ENCODE results near the gene IVD. TPM values are rescaled to one million over a fixed set of nuclear protein-coding genes. Genes with fewer than 3 reads are reported as not detected.
A peak's percentile ranks its signal among the peaks of the same experiment; 100 is the strongest.
"Not testable (repeated sequence)": the region's sequence is repeated elsewhere in the genome, so short reads cannot be mapped to it uniquely, and the experiment has no call there.

Gene IVD
- total RNA-seq, 1 donor from 2014 or later: 86.6 TPM

GRCh38 chr15:40452296-40453090 lies 46.9 kb downstream of the IVD start:
- H3K9me3 Mint-ChIP-seq: no peaks in the 10 kb centered on the region
- H3K4me3 Mint-ChIP-seq: no peak overlapping the region
- no peak for DNase-seq (ENCODE audit: extremely low spot score, unreplicated experiment)
- H3K36me3 Mint-ChIP-seq: no peaks in the 10 kb centered on the region
- no peaks in the 10 kb centered on the region for H3K27me3 Mint-ChIP-seq
- peaks cover 45% of the 10 kb centered on the region for H3K4me1 Mint-ChIP-seq (ENCODE audit: unreplicated experiment)
- H3K27ac Mint-ChIP-seq: peak overlapping the region; percentile 18
- TF ChIP-seq, protein P1, sequence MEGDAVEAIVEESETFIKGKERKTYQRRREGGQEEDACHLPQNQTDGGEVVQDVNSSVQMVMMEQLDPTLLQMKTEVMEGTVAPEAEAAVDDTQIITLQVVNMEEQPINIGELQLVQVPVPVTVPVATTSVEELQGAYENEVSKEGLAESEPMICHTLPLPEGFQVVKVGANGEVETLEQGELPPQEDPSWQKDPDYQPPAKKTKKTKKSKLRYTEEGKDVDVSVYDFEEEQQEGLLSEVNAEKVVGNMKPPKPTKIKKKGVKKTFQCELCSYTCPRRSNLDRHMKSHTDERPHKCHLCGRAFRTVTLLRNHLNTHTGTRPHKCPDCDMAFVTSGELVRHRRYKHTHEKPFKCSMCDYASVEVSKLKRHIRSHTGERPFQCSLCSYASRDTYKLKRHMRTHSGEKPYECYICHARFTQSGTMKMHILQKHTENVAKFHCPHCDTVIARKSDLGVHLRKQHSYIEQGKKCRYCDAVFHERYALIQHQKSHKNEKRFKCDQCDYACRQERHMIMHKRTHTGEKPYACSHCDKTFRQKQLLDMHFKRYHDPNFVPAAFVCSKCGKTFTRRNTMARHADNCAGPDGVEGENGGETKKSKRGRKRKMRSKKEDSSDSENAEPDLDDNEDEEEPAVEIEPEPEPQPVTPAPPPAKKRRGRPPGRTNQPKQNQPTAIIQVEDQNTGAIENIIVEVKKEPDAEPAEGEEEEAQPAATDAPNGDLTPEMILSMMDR (conservative IDR thresholded peaks at IDR 0.05): no peak

GRCh38 chr15:40453941-40454340 lies 48.3 kb downstream of the IVD start:
- not testable (repeated sequence) for H3K9me3 Mint-ChIP-seq; H3K27me3 Mint-ChIP-seq; H3K4me3 Mint-ChIP-seq; H3K36me3 Mint-ChIP-seq; H3K27ac Mint-ChIP-seq; DNase-seq (ENCODE audit: extremely low spot score, unreplicated experiment)
- peaks cover 45% of the 10 kb centered on the region for H3K4me1 Mint-ChIP-seq (ENCODE audit: unreplicated experiment)

GRCh38 chr15:40454904-40455391 lies 49.4 kb downstream of the IVD start:
- Mint-ChIP-seq H3K9me3 (no peaks in the 10 kb centered on the region), H3K36me3 (no peaks in the 10 kb centered on the region), H3K4me3 (no peak overlapping the region), H3K4me1 (ENCODE audit: unreplicated experiment) (peaks cover 40% of the 10 kb centered on the region), H3K27me3 (no peaks in the 10 kb centered on the region), H3K27ac (peak overlapping the region; percentile 23)
- TF ChIP-seq, protein P1 (conservative IDR thresholded peaks at IDR 0.05): no peak
- DNase-seq (ENCODE audit: extremely low spot score, unreplicated experiment): no peak

DNA sequence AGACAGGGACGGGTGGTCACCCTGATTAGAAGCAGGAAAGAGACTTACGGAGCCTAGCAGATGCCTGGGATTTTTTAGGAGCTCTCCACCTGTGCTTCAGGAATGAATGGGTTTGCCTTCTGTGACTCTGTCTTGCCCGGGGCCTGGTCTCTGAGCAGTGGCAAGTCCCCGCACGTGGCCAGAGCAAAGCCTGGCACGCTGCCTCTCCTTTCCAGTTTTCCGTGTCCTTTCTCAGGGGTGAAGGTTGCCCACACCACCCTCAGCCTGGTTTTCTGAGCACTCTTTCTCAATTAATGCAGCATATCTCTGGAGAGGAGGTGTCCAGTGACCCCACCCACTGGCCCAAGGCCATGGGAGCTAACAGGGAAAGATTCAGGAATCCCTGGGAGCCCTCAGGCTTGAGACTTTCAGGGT lies 50.7 kb downstream of the IVD start:
- Mint-ChIP-seq H3K4me3 (no peak overlapping the region), H3K27me3 (no peaks in the 10 kb centered on the region), H3K27ac (no peak overlapping the region), H3K9me3 (no peaks in the 10 kb centered on the region), H3K4me1 (ENCODE audit: unreplicated experiment) (peaks cover 33% of the 10 kb centered on the region), H3K36me3 (no peaks in the 10 kb centered on the region)
- TF ChIP-seq, protein P1 (conservative IDR thresholded peaks at IDR 0.05): no peak
- DNase-seq (ENCODE audit: extremely low spot score, unreplicated experiment): no peak

DNA sequence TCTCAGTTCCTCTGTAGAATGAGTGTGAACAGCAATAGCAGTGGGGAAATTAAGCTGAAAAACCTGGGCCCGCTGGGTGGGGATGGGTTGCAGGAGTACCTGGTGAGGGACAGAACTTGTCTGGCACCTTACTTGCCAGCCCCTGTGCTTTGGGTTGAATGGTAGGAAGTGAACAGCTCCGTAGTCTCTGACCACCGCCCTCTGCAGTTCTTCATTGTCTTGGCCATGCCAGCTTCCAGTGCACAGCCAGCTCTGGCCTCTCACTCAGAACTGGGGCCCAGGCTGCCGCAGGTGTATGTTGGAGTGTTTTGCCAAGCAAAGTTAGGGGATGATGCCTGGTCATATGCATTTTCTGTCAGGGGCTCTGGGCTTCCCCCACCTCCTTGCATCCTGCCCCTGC lies 51.1 kb downstream of the IVD start:
- TF ChIP-seq, protein P1 (conservative IDR thresholded peaks at IDR 0.05): no peak
- Mint-ChIP-seq H3K27ac (no peak overlapping the region), H3K9me3 (no peaks in the 10 kb centered on the region), H3K4me3 (no peak overlapping the region), H3K4me1 (ENCODE audit: unreplicated experiment) (peaks cover 30% of the 10 kb centered on the region), H3K27me3 (no peaks in the 10 kb centered on the region), H3K36me3 (no peaks in the 10 kb centered on the region)
- DNase-seq (ENCODE audit: extremely low spot score, unreplicated experiment): no peak
